ENCODE measurements around the gene SS18L1.

DNA sequence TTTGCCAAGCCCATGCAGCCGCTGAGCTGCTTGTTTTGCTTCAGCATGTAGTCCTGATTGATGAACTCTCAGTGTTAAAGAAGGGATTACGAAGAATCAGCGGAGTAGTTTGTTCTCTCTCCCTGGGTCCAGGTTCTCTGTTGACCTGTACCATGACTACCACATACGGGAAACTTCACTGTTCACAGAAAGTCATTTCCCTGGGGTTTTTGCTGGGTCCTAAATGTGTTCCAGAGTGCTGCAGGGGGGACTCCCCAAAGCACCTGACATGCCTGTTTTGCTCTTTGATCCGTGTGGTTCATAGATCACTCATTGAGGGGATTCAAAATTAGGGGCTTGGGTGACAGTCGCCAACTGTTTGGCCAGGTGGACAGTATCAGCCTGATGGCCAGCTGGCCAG is 15.8 kb upstream of the SS18L1 start:
- TF ChIP-seq CTCF (IDR thresholded peaks at IDR 0.05; ENCODE audit: insufficient read depth, low read length) (no peak), POLR2AphosphoS5 (IDR thresholded peaks at IDR 0.05; ENCODE audit: low read depth) (no peak), SPI1 (IDR thresholded peaks at IDR 0.05; ENCODE audit: borderline replicate concordance, low read depth) (no peak), GABPA (IDR thresholded peaks at IDR 0.05; ENCODE audit: low read depth) (no peak)
- TF ChIP-seq, protein P1, sequence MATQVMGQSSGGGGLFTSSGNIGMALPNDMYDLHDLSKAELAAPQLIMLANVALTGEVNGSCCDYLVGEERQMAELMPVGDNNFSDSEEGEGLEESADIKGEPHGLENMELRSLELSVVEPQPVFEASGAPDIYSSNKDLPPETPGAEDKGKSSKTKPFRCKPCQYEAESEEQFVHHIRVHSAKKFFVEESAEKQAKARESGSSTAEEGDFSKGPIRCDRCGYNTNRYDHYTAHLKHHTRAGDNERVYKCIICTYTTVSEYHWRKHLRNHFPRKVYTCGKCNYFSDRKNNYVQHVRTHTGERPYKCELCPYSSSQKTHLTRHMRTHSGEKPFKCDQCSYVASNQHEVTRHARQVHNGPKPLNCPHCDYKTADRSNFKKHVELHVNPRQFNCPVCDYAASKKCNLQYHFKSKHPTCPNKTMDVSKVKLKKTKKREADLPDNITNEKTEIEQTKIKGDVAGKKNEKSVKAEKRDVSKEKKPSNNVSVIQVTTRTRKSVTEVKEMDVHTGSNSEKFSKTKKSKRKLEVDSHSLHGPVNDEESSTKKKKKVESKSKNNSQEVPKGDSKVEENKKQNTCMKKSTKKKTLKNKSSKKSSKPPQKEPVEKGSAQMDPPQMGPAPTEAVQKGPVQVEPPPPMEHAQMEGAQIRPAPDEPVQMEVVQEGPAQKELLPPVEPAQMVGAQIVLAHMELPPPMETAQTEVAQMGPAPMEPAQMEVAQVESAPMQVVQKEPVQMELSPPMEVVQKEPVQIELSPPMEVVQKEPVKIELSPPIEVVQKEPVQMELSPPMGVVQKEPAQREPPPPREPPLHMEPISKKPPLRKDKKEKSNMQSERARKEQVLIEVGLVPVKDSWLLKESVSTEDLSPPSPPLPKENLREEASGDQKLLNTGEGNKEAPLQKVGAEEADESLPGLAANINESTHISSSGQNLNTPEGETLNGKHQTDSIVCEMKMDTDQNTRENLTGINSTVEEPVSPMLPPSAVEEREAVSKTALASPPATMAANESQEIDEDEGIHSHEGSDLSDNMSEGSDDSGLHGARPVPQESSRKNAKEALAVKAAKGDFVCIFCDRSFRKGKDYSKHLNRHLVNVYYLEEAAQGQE (IDR thresholded peaks at IDR 0.05; ENCODE audit: insufficient replicate concordance, low read depth): no peak
